GM18861 (cell line): ENCODE results near the gene EFNA3.

Source experiments
- ATAC-seq: cut with Tn5 transposase; IDR thresholded peaks from one replicate; pipeline ENCODE4 v1.9.1; 2021; ENCODE audit not compliant: unreplicated experiment

Gene EFNA3

DNA sequence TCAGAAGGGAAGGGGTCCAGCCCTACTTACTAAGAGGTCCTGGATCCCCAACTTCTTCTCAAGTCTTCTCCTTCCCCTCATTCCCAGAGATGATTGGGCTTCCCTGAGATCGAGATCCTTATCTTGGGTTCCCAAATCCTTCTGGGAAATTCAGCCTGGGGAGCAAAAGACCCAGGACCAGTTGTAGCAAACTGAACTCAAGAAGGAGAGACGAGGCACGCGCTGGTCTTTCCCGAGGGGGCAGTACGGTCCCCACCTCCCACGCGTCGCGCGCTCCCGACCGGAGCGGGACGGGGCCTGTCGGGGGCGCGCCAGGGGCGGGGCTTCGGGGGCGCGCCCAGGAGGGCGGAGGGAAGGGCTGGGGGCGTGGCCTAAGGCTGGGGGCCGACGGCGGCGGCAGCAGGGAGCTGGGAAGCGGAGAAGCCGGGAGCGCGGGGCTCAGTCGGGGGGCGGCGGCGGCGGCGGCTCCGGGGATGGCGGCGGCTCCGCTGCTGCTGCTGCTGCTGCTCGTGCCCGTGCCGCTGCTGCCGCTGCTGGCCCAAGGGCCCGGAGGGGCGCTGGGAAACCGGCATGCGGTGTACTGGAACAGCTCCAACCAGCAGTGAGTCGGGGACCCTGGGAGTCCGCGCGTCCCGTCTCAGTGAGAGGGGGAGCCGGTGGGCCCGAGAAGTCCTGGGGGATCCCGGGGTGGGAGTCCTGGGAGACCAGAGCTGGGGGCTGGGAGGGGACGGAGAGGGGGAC, at the start of gene EFNA3:
Gene EFNA3, plus strand, starts transcription at position 369 of the 741 bp plus-strand sequence. Its CDS starts 105 bp downstream, at position 474.
- ATAC-seq: no peak

DNA sequence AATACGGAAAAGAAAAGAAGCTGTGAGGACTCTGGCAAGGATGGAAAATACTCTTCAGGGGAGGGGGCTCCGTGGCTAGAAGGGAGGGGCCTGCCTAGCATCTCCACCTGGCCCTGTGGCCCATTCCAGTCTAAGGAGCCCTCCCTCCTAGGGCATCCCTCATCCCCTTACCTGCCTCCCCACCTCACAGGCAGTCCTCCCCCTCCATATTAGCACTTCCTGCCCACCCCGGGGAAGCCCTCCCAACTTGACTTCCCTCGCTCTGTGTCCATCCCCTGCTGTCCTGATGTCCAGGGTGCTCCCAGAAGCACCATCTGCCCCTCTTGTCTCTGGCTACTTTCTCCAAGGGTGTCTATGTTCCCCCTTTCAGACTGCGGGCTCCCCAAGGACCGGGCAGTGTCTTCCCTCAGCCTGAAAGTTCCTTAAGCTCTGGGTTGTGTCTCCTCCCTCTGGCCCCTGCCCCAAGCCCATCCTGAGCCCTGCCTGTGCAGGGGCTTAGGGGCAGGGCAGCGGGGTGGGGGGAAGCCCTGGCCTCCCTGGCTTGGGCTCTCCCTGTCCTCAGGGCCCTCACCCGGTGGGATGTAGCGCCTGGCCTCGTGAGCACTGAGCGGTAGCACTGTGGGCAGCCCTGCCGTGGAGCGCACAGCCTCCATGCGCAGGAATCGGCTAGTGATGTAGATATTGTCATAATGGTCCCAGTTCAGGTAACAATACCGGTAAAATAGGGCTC, 49.0 kb upstream of the EFNA3 start:
- ATAC-seq: no peak

GRCh38 chr1:155030243-155030795, 48.3 kb upstream of the EFNA3 start:
- no peak for ATAC-seq

DNA sequence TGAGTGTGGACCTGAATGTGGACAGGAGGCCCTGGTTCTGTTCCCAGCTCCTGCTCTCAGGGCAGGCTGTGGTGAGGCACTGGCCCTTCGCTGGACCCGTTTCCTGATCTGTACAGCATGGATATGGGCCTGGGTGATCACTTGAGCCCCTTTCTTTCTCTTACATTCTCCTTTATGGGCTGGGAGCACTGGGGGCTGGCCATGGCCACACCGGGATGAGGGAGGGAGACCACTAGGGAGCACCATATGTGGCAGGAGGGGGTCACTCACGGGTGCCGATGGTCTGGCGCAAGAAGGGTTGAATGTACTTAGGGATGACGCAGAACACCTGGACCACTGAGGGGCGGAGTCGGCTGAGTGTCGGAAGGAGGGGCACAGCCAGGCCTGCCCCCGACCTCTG, 47.7 kb upstream of the EFNA3 start:
- no peak for ATAC-seq

DNA sequence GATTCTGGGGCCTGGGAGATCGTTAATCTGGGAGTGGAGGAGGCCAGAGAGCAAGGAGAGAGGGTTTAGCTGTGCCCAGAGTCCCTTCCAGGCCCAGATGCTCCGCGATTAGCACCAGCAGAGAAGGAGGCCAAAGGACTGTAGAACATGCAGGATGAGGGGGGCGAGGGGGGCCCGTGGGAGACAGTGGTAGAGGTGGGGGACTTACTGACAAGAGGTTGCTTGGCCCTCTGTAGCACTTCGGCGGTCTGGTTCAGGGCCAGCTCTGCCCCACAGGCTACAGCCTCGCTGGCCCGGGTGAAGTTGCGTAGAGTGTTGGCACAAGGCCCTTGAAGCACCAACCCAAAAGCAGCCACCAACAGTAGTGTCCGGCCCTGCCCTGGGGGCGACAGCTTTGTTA, 45.8 kb upstream of the EFNA3 start:
- no peak for ATAC-seq

GRCh38 chr1:155033524-155033923, 45.1 kb upstream of the EFNA3 start, which contains the start of the genes DCST1 and DCST2:
Gene DCST1, plus strand, starts transcription at chr1:155033824. Its CDS starts 213 bp downstream, at chr1:155034037.
Gene DCST2, minus strand, starts transcription at chr1:155033781. Its CDS starts 80 bp downstream, at chr1:155033701.
- no peak for ATAC-seq

- no peak for ATAC-seq
Measured at GRCh38 chr1:155034318-155035208, 44.1 kb upstream of the EFNA3 start.

DNA sequence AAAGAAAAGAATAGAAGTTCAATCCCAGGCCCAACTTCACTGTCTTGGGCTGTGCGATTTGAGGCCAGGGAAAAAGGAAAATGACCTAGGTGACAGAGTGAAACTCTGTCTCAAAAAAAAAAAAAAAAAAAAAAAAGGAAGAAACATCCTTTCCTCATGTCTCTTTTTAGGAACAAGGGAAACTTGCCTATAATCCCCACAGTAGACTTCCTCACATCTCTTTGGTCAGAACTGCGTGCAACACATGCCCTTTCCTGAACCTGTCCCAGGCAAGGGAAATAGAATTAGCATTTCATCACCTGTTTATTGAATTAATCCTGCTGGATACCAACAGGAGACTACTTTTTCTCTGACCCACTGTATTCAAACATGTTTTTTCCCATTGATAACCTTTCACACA, 42.7 kb upstream of the EFNA3 start:
- no peak for ATAC-seq

DNA sequence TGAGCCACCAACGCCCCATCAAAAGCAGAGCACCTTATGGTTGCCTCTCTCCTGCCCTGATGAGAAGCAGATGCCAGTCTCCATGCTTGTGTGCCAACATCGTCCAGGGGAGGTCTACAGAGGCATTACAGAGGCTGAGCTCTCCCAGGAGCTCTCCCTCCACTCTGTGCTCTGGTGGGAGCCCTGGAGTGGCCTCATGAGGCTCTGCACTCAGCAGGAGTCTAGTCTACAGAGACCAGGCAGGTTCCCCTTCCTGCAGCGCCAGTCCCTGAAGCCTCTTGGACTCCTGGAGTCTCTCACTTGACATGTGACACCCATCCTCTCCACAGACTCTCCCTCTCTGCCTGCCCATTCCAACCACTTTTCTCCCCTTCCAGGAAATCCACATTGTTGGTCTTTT, 41.6 kb upstream of the EFNA3 start:
- no peak for ATAC-seq

DNA sequence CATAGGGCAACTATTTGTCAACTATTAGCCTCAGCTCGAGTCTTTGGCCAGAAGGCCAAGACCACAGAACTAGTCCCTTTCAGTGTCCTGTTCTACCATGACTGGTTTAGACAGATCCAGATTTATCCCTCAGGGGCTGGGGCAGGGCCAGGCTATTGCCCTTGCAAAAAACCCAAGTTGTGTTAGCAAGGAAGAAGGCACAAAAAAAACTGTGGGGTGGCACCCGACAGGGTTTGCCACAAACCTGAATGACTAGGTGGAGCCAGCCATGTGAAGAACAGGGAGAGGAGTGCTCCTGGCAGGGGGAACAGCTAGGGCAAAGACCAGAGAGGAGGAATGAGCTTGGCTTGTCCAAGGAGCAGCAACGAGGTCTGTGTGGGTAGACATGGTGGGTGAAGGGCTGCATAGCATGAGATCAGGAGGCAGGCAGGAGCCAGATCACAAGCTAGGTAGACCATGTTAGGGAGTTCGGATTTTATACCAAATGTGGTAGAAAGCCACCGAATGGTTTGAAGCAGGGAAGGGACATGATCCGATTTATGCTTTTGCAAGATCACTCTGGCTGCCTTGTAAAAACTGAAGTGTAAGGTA, 40.7 kb upstream of the EFNA3 start:
- no peak for ATAC-seq

GRCh38 chr1:155038602-155039307, 39.9 kb upstream of the EFNA3 start:
- ATAC-seq: no peak

- ATAC-seq: no peak
Measured at GRCh38 chr1:155039308-155039669, 39.3 kb upstream of the EFNA3 start.

DNA sequence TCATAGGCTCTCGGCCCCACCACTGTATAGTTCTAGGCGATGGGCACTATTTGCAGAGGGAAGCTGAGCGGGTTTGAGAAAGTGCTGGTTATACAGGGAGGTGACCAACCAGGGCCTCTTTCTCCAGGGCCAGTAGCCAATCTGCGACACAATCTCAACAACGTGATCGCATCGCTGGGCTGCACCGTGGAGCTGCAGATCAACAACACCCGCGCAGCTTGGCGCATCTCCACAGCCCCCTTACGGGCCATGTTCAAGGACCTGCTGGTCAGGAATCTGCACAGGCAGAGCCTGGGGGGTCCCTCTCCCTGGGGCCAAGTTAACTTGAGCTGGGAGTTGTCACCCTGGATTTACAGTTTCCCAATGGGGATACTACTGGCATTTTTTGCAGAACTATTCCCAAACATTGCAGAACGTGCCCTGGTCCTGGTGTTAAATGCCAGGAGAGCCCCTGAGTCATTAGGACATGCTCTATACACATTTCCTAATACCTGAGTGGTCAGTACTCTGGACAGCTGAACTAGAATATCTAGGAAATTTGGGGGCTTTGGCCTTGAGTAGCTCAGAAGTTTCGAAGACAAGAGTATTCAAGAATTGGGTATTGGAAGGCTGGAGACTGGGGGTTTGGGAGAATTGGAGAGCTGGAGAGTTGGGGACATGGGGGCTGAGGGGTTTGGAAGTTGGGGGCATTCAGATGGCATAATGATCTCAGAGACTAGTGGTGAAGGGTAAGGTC, 38.1 kb upstream of the EFNA3 start:
- no peak for ATAC-seq

GRCh38 chr1:155042789-155043188, 35.8 kb upstream of the EFNA3 start:
- ATAC-seq: no peak

DNA sequence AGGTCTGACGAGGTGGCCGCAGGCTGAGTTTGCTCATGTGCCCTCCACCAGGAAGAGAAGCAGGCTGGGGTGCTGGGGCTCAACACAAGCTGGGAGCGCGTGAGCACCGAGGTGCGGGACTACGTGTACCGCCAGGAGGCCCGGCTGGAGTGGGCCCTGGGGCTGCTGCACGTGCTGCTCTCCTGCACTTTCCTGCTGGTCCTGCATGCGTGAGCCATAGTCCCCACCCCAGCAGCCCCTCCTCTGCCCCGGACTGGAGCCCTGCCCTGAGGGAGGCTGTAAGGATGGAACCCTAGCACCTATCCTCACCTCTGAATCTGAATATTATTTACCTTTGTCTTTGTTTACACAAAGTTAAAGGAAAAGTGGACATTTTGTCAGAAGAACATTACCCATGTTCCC, 35.3 kb upstream of the EFNA3 start:
- ATAC-seq: no peak

- no peak for ATAC-seq
Measured at GRCh38 chr1:155043793-155044192, 34.8 kb upstream of the EFNA3 start.

DNA sequence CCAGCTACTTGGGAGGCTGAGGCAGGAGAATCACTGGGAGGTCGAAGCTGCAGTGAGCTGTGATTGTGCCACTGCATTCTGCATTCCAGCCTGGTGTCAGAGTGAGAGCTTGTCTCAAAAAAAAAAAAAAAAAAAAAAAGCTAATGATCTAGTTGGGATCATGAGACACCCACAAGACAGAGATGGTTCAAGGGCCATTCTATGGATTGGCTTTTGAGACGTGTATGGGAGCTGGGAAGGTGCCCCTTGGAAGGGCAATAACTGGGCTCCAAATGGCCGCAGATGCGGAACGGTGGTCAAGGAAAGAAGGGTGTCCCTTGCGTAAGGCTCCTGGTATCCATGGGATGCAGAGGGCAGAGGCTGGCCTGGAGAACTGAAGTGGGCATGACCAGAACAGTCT, 34.3 kb upstream of the EFNA3 start:
- no peak for ATAC-seq

DNA sequence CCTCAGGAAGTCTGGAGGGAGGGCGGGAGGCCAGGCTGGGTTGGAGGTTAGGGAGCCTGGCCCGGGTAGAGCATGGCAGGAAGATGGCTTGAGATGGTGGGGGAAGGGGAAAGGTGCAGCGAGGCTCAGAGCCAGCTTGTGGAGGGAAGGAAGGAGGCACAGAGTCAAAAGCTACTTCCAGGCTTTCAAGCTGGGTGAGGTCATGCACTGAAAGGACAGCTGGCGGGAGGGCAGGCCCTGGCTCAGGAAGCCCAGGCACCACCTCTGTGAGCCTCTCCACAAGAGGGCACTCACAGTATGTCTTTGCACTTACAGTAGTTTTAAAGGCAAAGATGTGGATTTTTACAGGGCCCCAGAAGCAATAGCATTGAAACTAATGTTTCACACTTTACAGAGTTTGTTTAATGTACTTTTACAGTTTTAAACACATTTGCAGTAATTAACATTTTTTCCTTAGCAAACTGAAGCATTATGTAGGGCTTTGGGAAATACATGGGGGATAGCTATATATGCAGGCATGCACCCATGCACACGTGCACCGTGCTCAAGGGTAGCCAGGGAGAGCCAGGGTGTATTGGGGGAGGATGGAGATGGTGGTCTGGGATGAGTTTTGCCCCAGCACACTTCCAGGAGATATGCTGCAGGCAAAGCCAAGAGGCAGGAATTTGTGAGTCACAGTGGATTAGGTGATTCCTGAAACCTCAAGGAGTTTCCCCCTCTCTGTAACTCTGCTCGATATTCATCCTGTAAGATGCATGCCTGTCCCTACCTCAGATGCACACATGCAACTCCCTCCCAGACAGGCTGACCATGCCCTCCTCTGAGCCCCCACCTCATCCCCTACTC, 33.6 kb upstream of the EFNA3 start:
- no peak for ATAC-seq
